Panc1 (cell line): ENCODE measurements around the gene SHROOM3. TPM values are rescaled to one million over a fixed set of nuclear protein-coding genes. Genes with fewer than 3 reads are reported as not detected.

ENCODE experiments used
- ATAC-seq: fragments of 200-7000 bp; cut with Tn5 transposase; 2 replicates; pipeline ENCODE4 v1.9.1; 2020; ENCODE audit warnings: mild to moderate bottlenecking, moderate library complexity
- BruUV-seq: library from RNA; stranded (reverse); fragments of 400-500 nt; replicated peaks from 2 replicates; lab custom pipeline; 2021; lab: Mats Ljungman, UMichigan
- CTCF ChIA-PET: fragments of 300-600 bp; sonication (Branson Sonifier 250); formaldehyde crosslinking; loops from one replicate; lab custom pipeline; 2022; ENCODE audit warnings: antibody characterized with exemption; lab: Charles Lee
- POLR2A ChIA-PET: fragments of 300-600 bp; sonication (Branson Sonifier 250); formaldehyde crosslinking; loops from one replicate; lab custom pipeline; 2022; ENCODE audit warnings: antibody characterized with exemption; lab: Charles Lee
- DNase-seq: peaks from one replicate; pipeline ENCODE4 v3.0.0-alpha.2; 2010; ENCODE audit warnings: low read depth, low spot score
- H3K27ac ChIP-seq: 2 replicates; pipeline ENCODE4 v1.5.1; 2011; ENCODE audit warnings: mild to moderate bottlenecking, low read length, inconsistent platforms
- H3K27me3 ChIP-seq: fragments of 200-500 bp; sonication (Bioruptor generic); 2 replicates; pipeline ENCODE4 v1.6.0; 2014; ENCODE audit warnings: low read length, inconsistent platforms; ENCODE audit not compliant: control insufficient read depth, insufficient read depth
- H3K36me3 ChIP-seq: fragments of 200-500 bp; sonication (Bioruptor generic); 2 replicates; pipeline ENCODE4 v1.5.1; 2014; ENCODE audit warnings: inconsistent platforms, mild to moderate bottlenecking, low read length, moderate library complexity; ENCODE audit not compliant: control insufficient read depth, insufficient read depth
- H3K4me1 ChIP-seq: 2 replicates; pipeline ENCODE4 v1.5.1; 2011; ENCODE audit warnings: inconsistent platforms, mild to moderate bottlenecking, low read length, moderate library complexity; ENCODE audit not compliant: control insufficient read depth, insufficient read depth
- H3K4me3 ChIP-seq, 2 experiments: 2 replicates each; pipeline ENCODE4 v1.5.1; 2011 to 2012; ENCODE audit warnings: low read depth in 2 of 2, low read length in 2 of 2, mild to moderate bottlenecking in 2 of 2, inconsistent platforms in 1 of 2, moderate library complexity in 1 of 2
- H3K9me3 ChIP-seq: fragments of 200-500 bp; sonication (Bioruptor generic); 2 replicates; pipeline ENCODE4 v1.5.1; 2014; ENCODE audit warnings: low read depth, mild to moderate bottlenecking, inconsistent platforms, low read length, moderate library complexity; ENCODE audit not compliant: control insufficient read depth, insufficient read depth
- CTCF ChIP-seq: fragments of 450-650 bp; IDR thresholded peaks from 2 replicates; pipeline ENCODE4 v1.5.1; 2017; ENCODE audit warnings: mild to moderate bottlenecking
- POLR2AphosphoS5 ChIP-seq: IDR thresholded peaks from 2 replicates; pipeline ENCODE4 v1.6.1; 2012; ENCODE audit warnings: mild to moderate bottlenecking, low read depth, low read length, moderate library complexity
- REST ChIP-seq, 2 experiments: IDR thresholded peaks; 2 replicates each; pipeline ENCODE4 v1.6.1; 2011 to 2012; ENCODE audit warnings: low read depth in 2 of 2, control low read depth in 1 of 2, low read length in 1 of 2, mild to moderate bottlenecking in 1 of 2, moderate library complexity in 1 of 2; ENCODE audit not compliant: insufficient read depth in 1 of 2
- SIN3A ChIP-seq: IDR thresholded peaks from 2 replicates; pipeline ENCODE4 v1.6.1; 2012; ENCODE audit warnings: low read depth, mild to moderate bottlenecking, low read length, moderate library complexity, borderline replicate concordance; ENCODE audit not compliant: insufficient read depth
- TCF7L2 ChIP-seq: IDR thresholded peaks from 2 replicates; pipeline ENCODE4 v1.6.1; 2011; ENCODE audit warnings: mild to moderate bottlenecking, low read depth, low read length, inconsistent platforms
- in situ Hi-C: cut with HindIII; loops from 2 replicates; pipeline ENCODE4 v1.10.0; 2016; ENCODE audit warnings: low sequenced_read_pairs, low pct_unique_long_range_greater_than_20kb
- intact Hi-C: fragments of 100-400 bp; cut with micrococcal nuclease; formaldehyde crosslinking; loops from one replicate; pipeline ENCODE4 v1.10.0; 2022; ENCODE audit not compliant: unreplicated experiment
- total RNA-seq: library from RNA; stranded (reverse); gene quantifications from one replicate; pipeline ENCODE4 v1.2.1, GENCODE V29; 2021; ENCODE audit not compliant: unreplicated experiment

Gene SHROOM3
- total RNA-seq, 1 experiment from 2014 or later, result 7.2 TPM

- BruUV-seq, result no TSS peak
- intact Hi-C loops, result no loop called here
- no peak overlapping the region for H3K27ac ChIP-seq
Observed at GRCh38 chr4:76738086-76738931, 303.3 kb downstream of the SHROOM3 start.

GRCh38 chr4:76740192-76740591 is 305.2 kb downstream of the SHROOM3 start:
- in situ Hi-C loops, result no loop called here
- no peaks in the 10 kb centered on the region for H3K4me1 ChIP-seq
- ChIA-PET POLR2A (no interaction called here), CTCF (no interaction called here)
- no peaks in the 10 kb centered on the region for H3K36me3 ChIP-seq
- TF ChIP-seq POLR2AphosphoS5 (no peak), TCF7L2 (no peak), SIN3A (no peak), REST (IDR thresholded peaks at IDR 0.05; ENCODE audit: insufficient read depth in 1 of 2, low read depth in 2 of 2, low read length in 1 of 2) (no peak), CTCF (no peak)
- no peak overlapping the region for H3K4me3 ChIP-seq
- no peak for ATAC-seq
- no peaks in the 10 kb centered on the region for H3K9me3 ChIP-seq
- H3K27me3 ChIP-seq, result no peaks in the 10 kb centered on the region
- no TSS peak for BruUV-seq
- no peak for DNase-seq
- no peak overlapping the region for H3K27ac ChIP-seq
- intact Hi-C loops, result no loop called here

More at GRCh38 chr4:76738086-76738931, 303.3 kb downstream of the SHROOM3 start:
- Histone ChIP-seq H3K4me1 (no peaks in the 10 kb centered on the region), H3K4me3 (no peak overlapping the region), H3K27me3 (no peaks in the 10 kb centered on the region), H3K9me3 (no peaks in the 10 kb centered on the region), H3K36me3 (no peaks in the 10 kb centered on the region)
- DNase-seq (no peak), ATAC-seq (no peak)
- ChIA-PET POLR2A (interaction anchor here (0.6 kb wide), 2 partner anchors 147 to 167 kb away, joined by 4 to 6 read pairs; no protein-coding TSS in a partner anchor), CTCF (no interaction called here)
- TF ChIP-seq TCF7L2, result no peak
- no peak for TF ChIP-seq POLR2AphosphoS5
- TF ChIP-seq SIN3A, result no peak
- no peak for TF ChIP-seq REST (IDR thresholded peaks at IDR 0.05; ENCODE audit: insufficient read depth in 1 of 2, low read depth in 2 of 2, low read length in 1 of 2)
- no peak for TF ChIP-seq CTCF
- in situ Hi-C loops, result no loop called here
